ENCODE results near the gene ANKRD49. TPM values are rescaled to one million over a fixed set of nuclear protein-coding genes. Genes with fewer than 3 reads are reported as not detected.
A peak's percentile ranks its signal among the peaks of the same experiment; 100 is the strongest.

Gene ANKRD49
- total and polyA plus RNA-seq, 8 donors = 4.3 to 25.2 (median 6.8) TPM

DNA sequence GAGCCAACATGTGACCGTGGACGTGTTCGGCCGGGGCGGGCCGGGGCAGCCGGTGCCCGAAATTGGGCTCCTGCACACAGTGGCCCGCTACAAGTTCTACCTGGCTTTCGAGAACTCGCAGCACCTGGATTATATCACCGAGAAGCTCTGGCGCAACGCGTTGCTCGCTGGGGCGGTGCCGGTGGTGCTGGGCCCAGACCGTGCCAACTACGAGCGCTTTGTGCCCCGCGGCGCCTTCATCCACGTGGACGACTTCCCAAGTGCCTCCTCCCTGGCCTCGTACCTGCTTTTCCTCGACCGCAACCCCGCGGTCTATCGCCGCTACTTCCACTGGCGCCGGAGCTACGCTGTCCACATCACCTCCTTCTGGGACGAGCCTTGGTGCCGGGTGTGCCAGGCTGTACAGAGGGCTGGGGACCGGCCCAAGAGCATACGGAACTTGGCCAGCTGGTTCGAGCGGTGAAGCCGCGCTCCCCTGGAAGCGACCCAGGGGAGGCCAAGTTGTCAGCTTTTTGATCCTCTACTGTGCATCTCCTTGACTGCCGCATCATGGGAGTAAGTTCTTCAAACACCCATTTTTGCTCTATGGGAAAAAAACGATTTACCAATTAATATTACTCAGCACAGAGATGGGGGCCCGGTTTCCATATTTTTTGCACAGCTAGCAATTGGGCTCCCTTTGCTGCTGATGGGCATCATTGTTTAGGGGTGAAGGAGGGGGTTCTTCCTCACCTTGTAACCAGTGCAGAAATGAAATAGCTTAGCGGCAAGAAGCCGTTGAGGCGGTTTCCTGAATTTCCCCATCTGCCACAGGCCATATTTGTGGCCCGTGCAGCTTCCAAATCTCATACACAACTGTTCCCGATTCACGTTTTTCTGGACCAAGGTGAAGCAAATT lies 51.7 kb downstream of the ANKRD49 start:
- 18 to 22% methylated on average over 54 of the region's 54 CpGs for WGBS, 2 donors
- Histone ChIP-seq H3K4me3 (peak overlapping the region; percentile 56 to 80 (median 77)), H3K9me3 (no peaks in the 10 kb centered on the region), H3K27me3 (no peaks in the 10 kb centered on the region), H3K36me3 (no peaks in the 10 kb centered on the region), H3K4me1 (peaks cover 6 to 38% (median 23%) of the 10 kb centered on the region in 3 donors), H3K27ac (peak overlapping the region; percentile 95 to 98 (median 98))
- ATAC-seq = peak; percentile 4 to 25 (median 16)
- no peak for FAIRE-seq
- peak in 4 of 6 donors; percentile 53 to 84 (median 66) for DNase-seq
- intact Hi-C loops (cut with DNase I) = no loop called here
- TF ChIP-seq, protein P1, sequence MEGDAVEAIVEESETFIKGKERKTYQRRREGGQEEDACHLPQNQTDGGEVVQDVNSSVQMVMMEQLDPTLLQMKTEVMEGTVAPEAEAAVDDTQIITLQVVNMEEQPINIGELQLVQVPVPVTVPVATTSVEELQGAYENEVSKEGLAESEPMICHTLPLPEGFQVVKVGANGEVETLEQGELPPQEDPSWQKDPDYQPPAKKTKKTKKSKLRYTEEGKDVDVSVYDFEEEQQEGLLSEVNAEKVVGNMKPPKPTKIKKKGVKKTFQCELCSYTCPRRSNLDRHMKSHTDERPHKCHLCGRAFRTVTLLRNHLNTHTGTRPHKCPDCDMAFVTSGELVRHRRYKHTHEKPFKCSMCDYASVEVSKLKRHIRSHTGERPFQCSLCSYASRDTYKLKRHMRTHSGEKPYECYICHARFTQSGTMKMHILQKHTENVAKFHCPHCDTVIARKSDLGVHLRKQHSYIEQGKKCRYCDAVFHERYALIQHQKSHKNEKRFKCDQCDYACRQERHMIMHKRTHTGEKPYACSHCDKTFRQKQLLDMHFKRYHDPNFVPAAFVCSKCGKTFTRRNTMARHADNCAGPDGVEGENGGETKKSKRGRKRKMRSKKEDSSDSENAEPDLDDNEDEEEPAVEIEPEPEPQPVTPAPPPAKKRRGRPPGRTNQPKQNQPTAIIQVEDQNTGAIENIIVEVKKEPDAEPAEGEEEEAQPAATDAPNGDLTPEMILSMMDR (IDR thresholded peaks at IDR 0.05) = no peak

GRCh38 chr11:94546162-94546470 lies 52.3 kb downstream of the ANKRD49 start:
- peak overlapping the region; percentile 56 to 80 (median 77) for H3K4me3 ChIP-seq
- FAIRE-seq = no peak
- no peak for ATAC-seq
- H3K27ac ChIP-seq = peak overlapping the region in 2 of 4 donors; percentile 95 to 98
- intact Hi-C loops (cut with DNase I) = no loop called here
- TF ChIP-seq, protein P1 (IDR thresholded peaks at IDR 0.05) = no peak
- 22 to 25% methylated on average over 2 of the region's 2 CpGs for WGBS, 2 donors
- no peaks in the 10 kb centered on the region for H3K27me3 ChIP-seq
- H3K36me3 ChIP-seq = no peaks in the 10 kb centered on the region
- no peak for DNase-seq
- H3K9me3 ChIP-seq = no peaks in the 10 kb centered on the region
- peaks cover 6 to 38% (median 23%) of the 10 kb centered on the region in 3 donors for H3K4me1 ChIP-seq

DNA sequence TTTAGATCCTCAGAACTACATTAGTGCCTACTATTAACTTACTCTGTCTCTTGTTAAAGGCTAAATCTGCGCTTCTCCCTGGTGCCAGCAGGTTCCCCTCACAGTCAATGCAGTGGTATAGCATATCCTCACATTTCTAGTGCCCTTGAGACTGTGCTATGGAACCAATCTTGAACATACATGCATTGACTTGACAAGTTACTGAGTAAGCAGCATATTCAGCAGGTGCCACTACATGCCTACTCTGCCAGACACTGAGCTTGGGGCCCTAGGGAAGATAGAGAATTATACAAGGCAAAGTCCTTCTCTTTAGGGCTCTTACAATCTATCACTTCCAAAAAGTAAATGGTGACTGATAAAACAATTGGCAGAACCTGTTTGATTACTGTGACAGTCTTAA lies 53.1 kb downstream of the ANKRD49 start:
- no peaks in the 10 kb centered on the region for H3K27me3 ChIP-seq
- no peaks in the 10 kb centered on the region for H3K9me3 ChIP-seq
- FAIRE-seq (no peak), ATAC-seq (peak in 1 of 4 donors; percentile 4), DNase-seq (peak in 1 of 6 donors; percentile 13)
- WGBS, 2 donors = 20 to 30% methylated on average over 1 of the region's 1 CpG
- intact Hi-C loops (cut with DNase I) = no loop called here
- TF ChIP-seq, protein P1 (IDR thresholded peaks at IDR 0.05) = no peak
- H3K27ac ChIP-seq = peak overlapping the region in 2 of 4 donors; percentile 95 to 98
- H3K4me3 ChIP-seq = peak overlapping the region; percentile 56 to 80 (median 77)
- peaks cover 6 to 38% (median 23%) of the 10 kb centered on the region in 3 donors for H3K4me1 ChIP-seq
- H3K36me3 ChIP-seq = no peaks in the 10 kb centered on the region

GRCh38 chr11:94549146-94549545 lies 55.4 kb downstream of the ANKRD49 start:
- 33 to 44% methylated on average over 5 of the region's 5 CpGs for WGBS, 2 donors

More at GRCh38 chr11:94549146-94549545, 55.4 kb downstream of the ANKRD49 start:
- peaks cover 6 to 32% (median 17%) of the 10 kb centered on the region in 3 donors for H3K4me1 ChIP-seq
- no peak for ATAC-seq
- H3K27ac ChIP-seq = no peak overlapping the region
- intact Hi-C loops (cut with DNase I) = no loop called here
- no peak for DNase-seq
- H3K4me3 ChIP-seq = peak overlapping the region in 1 of 4 donors; percentile 1
- no peaks in the 10 kb centered on the region for H3K9me3 ChIP-seq
- no peak for FAIRE-seq
- TF ChIP-seq, protein P1 (IDR thresholded peaks at IDR 0.05) = no peak
- no peaks in the 10 kb centered on the region for H3K36me3 ChIP-seq
- H3K27me3 ChIP-seq = no peaks in the 10 kb centered on the region

Small RNAs within 50 kb of the gene (microRNA-seq; reads per million reads assigned to microRNA genes)
- gene MIR548L = 1.2 to 2.7 reads per million in 2 donors

Other genes with a start within 250 kb of the ANKRD49 start
- not detected for gene IZUMO1R, start 189.4 kb upstream of the ANKRD49 start, total RNA-seq
- not detected for gene IZUMO1R, start 189.4 kb upstream of the ANKRD49 start, polyA plus RNA-seq
- under 1 TPM in 2 of 6 donors, not detected in 4; 0.05 to 0.12 TPM for gene GPR83, start 92.6 kb upstream of the ANKRD49 start, total RNA-seq
- gene GPR83, start 92.6 kb upstream of the ANKRD49 start, polyA plus RNA-seq = under 1 TPM; 0.11 to 0.19 TPM
- 10 to 100 TPM in 3 of 6 donors, 1 to 10 TPM in 3; 6.9 to 13.4 (median 10.8) TPM for gene MRE11, start 140 bp upstream of the ANKRD49 start, total RNA-seq
- gene MRE11, start 140 bp upstream of the ANKRD49 start, polyA plus RNA-seq = 1 to 10 TPM; 4.2 TPM
- not detected for gene C11orf97, start 18.5 kb downstream of the ANKRD49 start, total RNA-seq
- not detected for gene C11orf97, start 18.5 kb downstream of the ANKRD49 start, polyA plus RNA-seq
- 10 to 100 TPM in 1 of 6 donors, 1 to 10 TPM in 5; 4.4 to 14.6 (median 6.9) TPM for gene FUT4, start 49.9 kb downstream of the ANKRD49 start, total RNA-seq
- 1 to 10 TPM; 2.4 TPM for gene FUT4, start 49.9 kb downstream of the ANKRD49 start, polyA plus RNA-seq
- gene PIWIL4, start 73.4 kb downstream of the ANKRD49 start, total RNA-seq = 10 to 100 TPM in 1 of 6 donors, 1 to 10 TPM in 5; 4.0 to 10.4 (median 5.0) TPM
- 10 to 100 TPM; 12.1 to 12.3 TPM for gene PIWIL4, start 73.4 kb downstream of the ANKRD49 start, polyA plus RNA-seq